HG03103 (cell line): Measurements from ENCODE around the gene MAK.
"Not testable (repeated sequence)": the region's sequence is repeated elsewhere in the genome, so short reads cannot be mapped to it uniquely, and the experiment has no call there.

Experiments
- ATAC-seq: cut with Tn5 transposase; IDR thresholded peaks from one replicate; pipeline ENCODE4 v1.9.1; 2021; ENCODE audit warnings: low read depth; ENCODE audit not compliant: unreplicated experiment

Gene MAK

GRCh38 chr6:10793035-10793434 lies 45.3 kb downstream of the MAK start:
- ATAC-seq = no peak

GRCh38 chr6:10792101-10792500 lies 46.2 kb downstream of the MAK start:
- ATAC-seq = no peak

- no peak for ATAC-seq
Measured at GRCh38 chr6:10791673-10792072, 46.7 kb downstream of the MAK start.

- no peak for ATAC-seq
Measured at GRCh38 chr6:10779076-10779475, 59.3 kb downstream of the MAK start.

GRCh38 chr6:10778230-10778629 lies 60.1 kb downstream of the MAK start:
- no peak for ATAC-seq

- no peak for ATAC-seq
Measured at GRCh38 chr6:10771371-10771894, 66.9 kb downstream of the MAK start.

GRCh38 chr6:10769419-10769818 lies 68.9 kb downstream of the MAK start:
- no peak for ATAC-seq

- no peak for ATAC-seq
Measured at GRCh38 chr6:10763006-10763405, 75.3 kb downstream of the MAK start.

GRCh38 chr6:10759884-10760329 lies 78.4 kb downstream of the MAK start:
- no peak for ATAC-seq

- peak; percentile 59 for ATAC-seq
Measured at GRCh38 chr6:10759312-10759839, 79.0 kb downstream of the MAK start.

GRCh38 chr6:10756085-10756484 lies 82.3 kb downstream of the MAK start:
- ATAC-seq = no peak

- not testable (repeated sequence) for ATAC-seq
Measured at GRCh38 chr6:10751757-10752156, 86.6 kb downstream of the MAK start.

GRCh38 chr6:10750568-10750967 lies 87.8 kb downstream of the MAK start:
- ATAC-seq = not testable (repeated sequence)

- ATAC-seq = no peak
Measured at GRCh38 chr6:10749734-10750133, 88.6 kb downstream of the MAK start.

- peak; percentile 97 for ATAC-seq
Measured at GRCh38 chr6:10747251-10747972, 90.9 kb downstream of the MAK start, which contains the start of gene TMEM14B. TSS of gene TMEM14B (plus strand) at chr6:10747805. CDS start at chr6:10749246, 1,441 bp downstream.

- no peak for ATAC-seq
Measured at GRCh38 chr6:10746915-10747250, 91.5 kb downstream of the MAK start.

GRCh38 chr6:10745116-10745515 lies 93.2 kb downstream of the MAK start:
- ATAC-seq = no peak

GRCh38 chr6:10743515-10743914 lies 94.8 kb downstream of the MAK start:
- no peak for ATAC-seq

GRCh38 chr6:10742251-10742650 lies 96.1 kb downstream of the MAK start:
- no peak for ATAC-seq

- not testable (repeated sequence) for ATAC-seq
Measured at GRCh38 chr6:10741643-10742042, 96.7 kb downstream of the MAK start.

- ATAC-seq = no peak
Measured at GRCh38 chr6:10740061-10740460, 98.3 kb downstream of the MAK start.

- ATAC-seq = no peak
Measured at GRCh38 chr6:10736731-10737130, 101.6 kb downstream of the MAK start.
